HFFc6 (cell line): Measurements from ENCODE around the gene IARS2. TPM values are rescaled to one million over a fixed set of nuclear protein-coding genes. Genes with fewer than 3 reads are reported as not detected.
"Not testable (repeated sequence)": the region's sequence is repeated elsewhere in the genome, so short reads cannot be mapped to it uniquely, and the experiment has no call there.

Experiments used
- DNase-seq: peaks from one replicate; pipeline ENCODE4 v3.0.0-alpha.2; 2018
- H3K27ac Mint-ChIP-seq: 2 replicates; pipeline ENCODE4 v1.8.0; 2020; ENCODE audit warnings: mild to moderate bottlenecking, mixed read lengths
- H3K27me3 Mint-ChIP-seq: 2 replicates; pipeline ENCODE4 v1.8.0; 2021; ENCODE audit warnings: mild to moderate bottlenecking, moderate library complexity, mixed read lengths; ENCODE audit not compliant: insufficient read depth
- H3K36me3 Mint-ChIP-seq: 2 replicates; pipeline ENCODE4 v1.8.0; 2021; ENCODE audit warnings: low read depth, mixed read lengths
- H3K4me1 Mint-ChIP-seq: 2 replicates; pipeline ENCODE4 v1.8.0; 2020; ENCODE audit warnings: low read depth, mixed read lengths
- H3K4me3 Mint-ChIP-seq: 2 replicates; pipeline ENCODE4 v1.8.0; 2020; ENCODE audit warnings: mild to moderate bottlenecking, moderate library complexity, mixed read lengths
- H3K9me3 Mint-ChIP-seq: 2 replicates; pipeline ENCODE4 v1.8.0; 2020; ENCODE audit warnings: mild to moderate bottlenecking, mixed read lengths
- total RNA-seq, 6 experiments: library from RNA; stranded (reverse); fragmentation: NEBNext Ultra II Directional; extraction: Animal tissue kit (Norgen Biotek cat#: 25700); gene quantifications; 2 replicates in 1 of 6; 3 replicates in 5 of 6; pipeline ENCODE4 v1.2.3, GENCODE V29; 2021
- TF ChIP-seq, protein P1 (sequence below): fragments of 200-600 bp; sonication (generic); IDR thresholded peaks from 2 replicates; pipeline ENCODE4 v1.5.0; 2021; ENCODE audit warnings: antibody characterized with exemption, mild to moderate bottlenecking

Gene IARS2
- total RNA-seq, 6 experiments from 2014 or later, result 81.6 to 95.2 (median 90.5) TPM

DNA sequence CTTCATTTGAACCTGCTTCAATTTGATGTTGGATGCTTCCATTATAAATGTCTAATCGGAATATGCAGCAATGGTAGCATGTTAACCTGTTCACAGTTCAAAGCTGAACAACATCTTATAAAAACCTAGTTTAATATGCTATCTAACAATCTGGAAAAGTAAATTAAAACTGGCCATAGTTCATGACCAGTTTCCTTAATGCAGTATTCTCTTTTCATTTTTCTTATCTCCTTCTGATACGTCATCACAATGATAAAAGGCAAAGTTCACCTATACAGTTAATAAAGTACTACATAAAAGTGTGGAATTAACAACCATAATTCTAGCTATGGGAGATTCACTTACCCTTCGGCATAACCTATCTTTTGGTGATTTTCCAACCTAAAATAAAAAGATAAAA is 65.1 kb downstream of the IARS2 start:
- H3K27ac Mint-ChIP-seq, result no peak overlapping the region
- H3K36me3 Mint-ChIP-seq, result peaks cover 44% of the 10 kb centered on the region
- no peak for DNase-seq
- H3K4me3 Mint-ChIP-seq, result no peak overlapping the region
- H3K4me1 Mint-ChIP-seq, result no peaks in the 10 kb centered on the region
- no peaks in the 10 kb centered on the region for H3K27me3 Mint-ChIP-seq
- TF ChIP-seq, protein P1, sequence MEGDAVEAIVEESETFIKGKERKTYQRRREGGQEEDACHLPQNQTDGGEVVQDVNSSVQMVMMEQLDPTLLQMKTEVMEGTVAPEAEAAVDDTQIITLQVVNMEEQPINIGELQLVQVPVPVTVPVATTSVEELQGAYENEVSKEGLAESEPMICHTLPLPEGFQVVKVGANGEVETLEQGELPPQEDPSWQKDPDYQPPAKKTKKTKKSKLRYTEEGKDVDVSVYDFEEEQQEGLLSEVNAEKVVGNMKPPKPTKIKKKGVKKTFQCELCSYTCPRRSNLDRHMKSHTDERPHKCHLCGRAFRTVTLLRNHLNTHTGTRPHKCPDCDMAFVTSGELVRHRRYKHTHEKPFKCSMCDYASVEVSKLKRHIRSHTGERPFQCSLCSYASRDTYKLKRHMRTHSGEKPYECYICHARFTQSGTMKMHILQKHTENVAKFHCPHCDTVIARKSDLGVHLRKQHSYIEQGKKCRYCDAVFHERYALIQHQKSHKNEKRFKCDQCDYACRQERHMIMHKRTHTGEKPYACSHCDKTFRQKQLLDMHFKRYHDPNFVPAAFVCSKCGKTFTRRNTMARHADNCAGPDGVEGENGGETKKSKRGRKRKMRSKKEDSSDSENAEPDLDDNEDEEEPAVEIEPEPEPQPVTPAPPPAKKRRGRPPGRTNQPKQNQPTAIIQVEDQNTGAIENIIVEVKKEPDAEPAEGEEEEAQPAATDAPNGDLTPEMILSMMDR, result no peak
- no peaks in the 10 kb centered on the region for H3K9me3 Mint-ChIP-seq

GRCh38 chr1:220160027-220160426 is 66.1 kb downstream of the IARS2 start:
- no peak for DNase-seq
- Mint-ChIP-seq H3K4me1 (no peaks in the 10 kb centered on the region), H3K36me3 (peaks cover 40% of the 10 kb centered on the region), H3K4me3 (no peak overlapping the region), H3K27ac (no peak overlapping the region), H3K27me3 (no peaks in the 10 kb centered on the region), H3K9me3 (no peaks in the 10 kb centered on the region)
- TF ChIP-seq, protein P1, result no peak

- H3K36me3 Mint-ChIP-seq, result peaks cover 18% of the 10 kb centered on the region
- no peak for DNase-seq
- no peak overlapping the region for H3K4me3 Mint-ChIP-seq
- no peaks in the 10 kb centered on the region for H3K4me1 Mint-ChIP-seq
- H3K27ac Mint-ChIP-seq, result no peak overlapping the region
- no peaks in the 10 kb centered on the region for H3K9me3 Mint-ChIP-seq
- no peaks in the 10 kb centered on the region for H3K27me3 Mint-ChIP-seq
- TF ChIP-seq, protein P1, result no peak
Observed at GRCh38 chr1:220164116-220164515, 70.2 kb downstream of the IARS2 start.

GRCh38 chr1:220164517-220164916 is 70.6 kb downstream of the IARS2 start:
- Mint-ChIP-seq H3K36me3 (peaks cover 21% of the 10 kb centered on the region), H3K4me1 (no peaks in the 10 kb centered on the region), H3K27me3 (no peaks in the 10 kb centered on the region)

DNA sequence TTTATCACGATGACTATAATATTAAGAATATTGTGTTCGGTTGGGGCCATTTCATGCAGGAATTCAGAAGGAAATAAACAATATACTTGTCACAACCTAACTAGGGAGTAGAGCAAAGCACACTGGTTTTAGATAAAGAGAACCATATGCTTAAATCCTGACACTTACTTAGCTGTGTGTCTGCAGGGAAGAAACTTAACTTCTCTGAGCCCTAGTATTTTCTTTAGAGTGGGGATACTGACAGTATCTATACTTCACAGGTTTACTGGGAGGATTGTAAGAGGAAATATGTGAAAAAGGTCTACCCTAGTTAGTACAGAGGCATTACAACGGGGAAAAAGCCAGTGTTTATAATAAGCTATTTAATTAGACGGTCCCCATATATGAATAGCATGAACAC is 72.9 kb downstream of the IARS2 start:
- Mint-ChIP-seq H3K27me3 (no peaks in the 10 kb centered on the region), H3K4me3 (no peak overlapping the region), H3K9me3 (no peaks in the 10 kb centered on the region), H3K36me3 (peaks cover 26% of the 10 kb centered on the region), H3K4me1 (peaks cover 5% of the 10 kb centered on the region; the same call in 1 of the 2 replicates), H3K27ac (no peak overlapping the region)
- TF ChIP-seq, protein P1, result no peak
- no peak for DNase-seq

More at GRCh38 chr1:220164517-220164916, 70.6 kb downstream of the IARS2 start:
- TF ChIP-seq, protein P1, result no peak
- Mint-ChIP-seq H3K27ac (no peak overlapping the region), H3K9me3 (no peaks in the 10 kb centered on the region), H3K4me3 (no peak overlapping the region)
- no peak for DNase-seq

GRCh38 chr1:220169887-220170286 is 76.0 kb downstream of the IARS2 start:
- peaks cover 28% of the 10 kb centered on the region for H3K36me3 Mint-ChIP-seq
- not testable (repeated sequence) for DNase-seq, H3K4me1 Mint-ChIP-seq, H3K27ac Mint-ChIP-seq, H3K27me3 Mint-ChIP-seq, H3K9me3 Mint-ChIP-seq, H3K4me3 Mint-ChIP-seq
